PFSK-1 (cell line): ENCODE results near the gene SPO11.

Experiments
- FOXP2 ChIP-seq: optimal IDR thresholded peaks from 2 replicates; pipeline ENCODE3; 2011; ENCODE audit warnings: borderline replicate concordance, control low read depth, inconsistent platforms; ENCODE audit not compliant: insufficient read depth; ENCODE audit errors: extremely low read length, extremely low read depth
- POLR2AphosphoS5 ChIP-seq: IDR thresholded peaks from 2 replicates; pipeline ENCODE4 v1.6.1; 2012; ENCODE audit warnings: low read depth, mild to moderate bottlenecking, control low read depth, low read length, moderate library complexity
- SIN3A ChIP-seq: IDR thresholded peaks from 2 replicates; pipeline ENCODE4 v1.6.1; 2012; ENCODE audit warnings: mild to moderate bottlenecking, low read length, moderate library complexity, borderline replicate concordance; ENCODE audit not compliant: insufficient read depth
- TAF1 ChIP-seq: IDR thresholded peaks from 2 replicates; pipeline ENCODE4 v1.6.1; 2012; ENCODE audit warnings: low read length, control low read depth, borderline replicate concordance; ENCODE audit not compliant: insufficient read depth
- TF ChIP-seq, protein P1 (sequence below), 2 experiments: IDR thresholded peaks; 2 replicates each; pipeline versions ENCODE4 v1.6.1 to v1.8.0; 2011 to 2012; ENCODE audit warnings: low read depth in 2 of 2, low read length in 2 of 2, control low read depth in 1 of 2, inconsistent platforms in 1 of 2, mild to moderate bottlenecking in 1 of 2, moderate library complexity in 1 of 2; ENCODE audit not compliant: insufficient read depth in 1 of 2

Gene SPO11

GRCh38 chr20:57342829-57343228 lies 13.2 kb downstream of the SPO11 start:
- TF ChIP-seq SIN3A, result no peak
- TF ChIP-seq FOXP2, result no peak
- no peak for TF ChIP-seq POLR2AphosphoS5
- TF ChIP-seq TAF1, result no peak
- TF ChIP-seq, protein P1, sequence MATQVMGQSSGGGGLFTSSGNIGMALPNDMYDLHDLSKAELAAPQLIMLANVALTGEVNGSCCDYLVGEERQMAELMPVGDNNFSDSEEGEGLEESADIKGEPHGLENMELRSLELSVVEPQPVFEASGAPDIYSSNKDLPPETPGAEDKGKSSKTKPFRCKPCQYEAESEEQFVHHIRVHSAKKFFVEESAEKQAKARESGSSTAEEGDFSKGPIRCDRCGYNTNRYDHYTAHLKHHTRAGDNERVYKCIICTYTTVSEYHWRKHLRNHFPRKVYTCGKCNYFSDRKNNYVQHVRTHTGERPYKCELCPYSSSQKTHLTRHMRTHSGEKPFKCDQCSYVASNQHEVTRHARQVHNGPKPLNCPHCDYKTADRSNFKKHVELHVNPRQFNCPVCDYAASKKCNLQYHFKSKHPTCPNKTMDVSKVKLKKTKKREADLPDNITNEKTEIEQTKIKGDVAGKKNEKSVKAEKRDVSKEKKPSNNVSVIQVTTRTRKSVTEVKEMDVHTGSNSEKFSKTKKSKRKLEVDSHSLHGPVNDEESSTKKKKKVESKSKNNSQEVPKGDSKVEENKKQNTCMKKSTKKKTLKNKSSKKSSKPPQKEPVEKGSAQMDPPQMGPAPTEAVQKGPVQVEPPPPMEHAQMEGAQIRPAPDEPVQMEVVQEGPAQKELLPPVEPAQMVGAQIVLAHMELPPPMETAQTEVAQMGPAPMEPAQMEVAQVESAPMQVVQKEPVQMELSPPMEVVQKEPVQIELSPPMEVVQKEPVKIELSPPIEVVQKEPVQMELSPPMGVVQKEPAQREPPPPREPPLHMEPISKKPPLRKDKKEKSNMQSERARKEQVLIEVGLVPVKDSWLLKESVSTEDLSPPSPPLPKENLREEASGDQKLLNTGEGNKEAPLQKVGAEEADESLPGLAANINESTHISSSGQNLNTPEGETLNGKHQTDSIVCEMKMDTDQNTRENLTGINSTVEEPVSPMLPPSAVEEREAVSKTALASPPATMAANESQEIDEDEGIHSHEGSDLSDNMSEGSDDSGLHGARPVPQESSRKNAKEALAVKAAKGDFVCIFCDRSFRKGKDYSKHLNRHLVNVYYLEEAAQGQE (IDR thresholded peaks at IDR 0.05; ENCODE audit: insufficient read depth in 1 of 2, low read depth in 2 of 2, low read length in 2 of 2), result no peak

GRCh38 chr20:57346477-57346876 lies 16.9 kb downstream of the SPO11 start:
- TF ChIP-seq POLR2AphosphoS5 (no peak), TAF1 (no peak), FOXP2 (no peak), SIN3A (no peak)
- TF ChIP-seq, protein P1 (IDR thresholded peaks at IDR 0.05; ENCODE audit: insufficient read depth in 1 of 2, low read depth in 2 of 2, low read length in 2 of 2), result no peak

DNA sequence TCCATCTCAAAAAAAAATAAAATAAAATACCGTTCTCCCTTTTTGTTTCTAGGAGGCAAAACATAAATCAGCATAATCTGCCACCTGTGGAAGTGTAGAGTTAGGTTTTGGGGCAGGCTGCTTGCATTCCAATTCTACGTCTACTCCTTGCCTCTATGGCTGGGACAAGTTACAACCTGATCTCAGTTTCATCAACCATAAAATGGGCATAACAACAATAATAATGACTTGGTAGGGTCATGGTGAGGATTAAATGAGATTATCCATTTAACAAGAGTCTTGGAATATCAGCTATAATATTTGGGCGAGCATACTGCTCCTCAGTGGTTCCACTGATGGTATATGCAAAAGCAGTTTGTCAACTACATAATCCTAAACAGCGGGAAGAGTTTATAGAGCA lies 17.8 kb downstream of the SPO11 start:
- TF ChIP-seq POLR2AphosphoS5 (no peak), TAF1 (no peak)
- TF ChIP-seq, protein P1 (IDR thresholded peaks at IDR 0.05; ENCODE audit: insufficient read depth in 1 of 2, low read depth in 2 of 2, low read length in 2 of 2), result no peak

- no peak for TF ChIP-seq SIN3A
- TF ChIP-seq POLR2AphosphoS5, result no peak
- TF ChIP-seq, protein P1 (IDR thresholded peaks at IDR 0.05; ENCODE audit: insufficient read depth in 1 of 2, low read depth in 2 of 2, low read length in 2 of 2), result no peak
- no peak for TF ChIP-seq TAF1
- no peak for TF ChIP-seq FOXP2
Measured at GRCh38 chr20:57350081-57350710, 20.6 kb downstream of the SPO11 start.
